ENCODE results near the gene RBM6. TPM values are rescaled to one million over a fixed set of nuclear protein-coding genes. Genes with fewer than 3 reads are reported as not detected.

The RBM6 gene
- total and polyA plus RNA-seq, 12 donors, result 34.8 to 700 (median 82.2) TPM

DNA sequence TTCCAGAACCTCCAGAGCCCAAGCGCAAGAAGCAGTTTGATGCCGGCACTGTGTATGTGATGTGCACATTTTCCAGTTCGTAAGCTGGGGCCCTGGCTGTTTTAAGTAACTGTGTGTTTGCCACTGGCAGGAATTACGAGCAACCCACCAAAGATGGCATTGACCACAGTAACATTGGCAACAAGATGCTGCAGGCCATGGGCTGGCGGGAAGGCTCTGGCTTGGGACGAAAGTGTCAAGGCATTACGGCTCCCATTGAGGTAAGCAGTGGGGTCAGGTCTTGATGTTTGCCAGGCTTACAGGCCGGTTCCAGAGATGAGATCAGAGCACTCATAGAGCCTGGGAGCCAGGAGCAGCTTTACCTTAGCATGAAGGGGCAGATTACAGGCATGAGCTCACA is 177.2 kb downstream of the RBM6 start:
- 80 to 89% (median 88%) methylated on average over 4 to 8 of the region's 8 CpGs for WGBS, 4 donors
- Histone ChIP-seq H3K27me3 (no peaks in the 10 kb centered on the region), H3K9me3 (replicated peaks in 1 of 3) (no peaks in the 10 kb centered on the region), H3K36me3 (replicated peaks in 1 of 2) (peaks cover 0 to 86% of the 10 kb centered on the region in 2 donors), H3K4me3 (no peak overlapping the region), H3K27ac (no peak overlapping the region), H3K4me1 (replicated peaks in 1 of 2) (no peaks in the 10 kb centered on the region)
- DNase-seq, result no peak
- intact Hi-C loops (cut with DNase I), result no loop called here
- TF ChIP-seq, protein P1, sequence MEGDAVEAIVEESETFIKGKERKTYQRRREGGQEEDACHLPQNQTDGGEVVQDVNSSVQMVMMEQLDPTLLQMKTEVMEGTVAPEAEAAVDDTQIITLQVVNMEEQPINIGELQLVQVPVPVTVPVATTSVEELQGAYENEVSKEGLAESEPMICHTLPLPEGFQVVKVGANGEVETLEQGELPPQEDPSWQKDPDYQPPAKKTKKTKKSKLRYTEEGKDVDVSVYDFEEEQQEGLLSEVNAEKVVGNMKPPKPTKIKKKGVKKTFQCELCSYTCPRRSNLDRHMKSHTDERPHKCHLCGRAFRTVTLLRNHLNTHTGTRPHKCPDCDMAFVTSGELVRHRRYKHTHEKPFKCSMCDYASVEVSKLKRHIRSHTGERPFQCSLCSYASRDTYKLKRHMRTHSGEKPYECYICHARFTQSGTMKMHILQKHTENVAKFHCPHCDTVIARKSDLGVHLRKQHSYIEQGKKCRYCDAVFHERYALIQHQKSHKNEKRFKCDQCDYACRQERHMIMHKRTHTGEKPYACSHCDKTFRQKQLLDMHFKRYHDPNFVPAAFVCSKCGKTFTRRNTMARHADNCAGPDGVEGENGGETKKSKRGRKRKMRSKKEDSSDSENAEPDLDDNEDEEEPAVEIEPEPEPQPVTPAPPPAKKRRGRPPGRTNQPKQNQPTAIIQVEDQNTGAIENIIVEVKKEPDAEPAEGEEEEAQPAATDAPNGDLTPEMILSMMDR (IDR thresholded peaks at IDR 0.05), result no peak
- TF ChIP-seq POLR2A (IDR thresholded peaks at IDR 0.05), result no peak

DNA sequence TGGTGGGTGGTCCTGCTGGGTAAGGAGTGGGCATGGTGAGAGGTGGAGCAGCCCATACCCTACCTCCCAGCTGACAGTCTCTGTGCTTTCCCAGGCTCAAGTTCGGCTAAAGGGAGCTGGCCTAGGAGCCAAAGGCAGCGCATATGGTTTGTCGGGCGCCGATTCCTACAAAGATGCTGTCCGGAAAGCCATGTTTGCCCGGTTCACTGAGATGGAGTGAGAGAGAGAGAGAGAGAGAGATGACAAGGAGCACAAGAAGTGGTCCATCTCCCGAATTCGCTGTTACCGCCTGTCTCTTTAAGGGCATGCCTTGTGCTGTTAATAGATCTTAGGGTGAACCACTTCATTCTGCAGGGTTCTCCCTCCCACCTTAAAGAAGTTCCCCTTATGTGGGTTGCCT is 178.3 kb downstream of the RBM6 start:
- intact Hi-C loops (cut with DNase I), result no loop called here

DNA sequence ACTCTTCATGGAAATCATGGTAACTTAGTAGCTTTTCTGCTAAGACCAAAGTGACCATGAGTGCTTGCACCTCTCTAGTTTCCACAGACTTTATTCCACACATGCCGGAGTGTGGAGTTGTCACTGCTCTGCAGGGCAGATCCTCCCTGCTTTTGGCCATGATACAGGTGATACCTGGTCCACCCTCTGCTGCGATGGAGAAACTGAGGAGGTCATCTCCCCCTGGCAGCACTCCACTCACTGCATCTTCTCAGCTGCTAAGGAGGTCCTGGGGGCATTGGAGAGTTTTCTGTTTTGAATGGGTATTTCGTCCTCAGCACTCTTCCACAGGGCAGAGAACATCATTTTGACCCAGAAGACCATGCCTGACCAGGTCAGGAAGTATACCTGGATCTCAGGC is 179.8 kb downstream of the RBM6 start:
- WGBS, 4 donors, result 73 to 92% (median 81%) methylated on average over 3 of the region's 3 CpGs
- DNase-seq, result no peak
- no peak overlapping the region for H3K4me3 ChIP-seq
- peaks cover 0 to 59% of the 10 kb centered on the region in 2 donors for H3K36me3 ChIP-seq (replicated peaks in 1 of 2)
- no peaks in the 10 kb centered on the region for H3K9me3 ChIP-seq (replicated peaks in 1 of 3)
- no peaks in the 10 kb centered on the region for H3K4me1 ChIP-seq (replicated peaks in 1 of 2)
- intact Hi-C loops (cut with DNase I), result loop anchor here (10.0 kb wide), 2 partner anchors 155 to 165 kb away; partner anchors contain the start of gene LSMEM2 (in 1 of the 2)
- TF ChIP-seq POLR2A (IDR thresholded peaks at IDR 0.05), result no peak
- TF ChIP-seq, protein P1 (IDR thresholded peaks at IDR 0.05), result no peak
- no peak overlapping the region for H3K27ac ChIP-seq
- no peaks in the 10 kb centered on the region for H3K27me3 ChIP-seq

More for the DNA sequence above, 178.3 kb downstream of the RBM6 start:
- H3K27me3 ChIP-seq, result no peaks in the 10 kb centered on the region
- peaks cover 0 to 75% of the 10 kb centered on the region in 2 donors for H3K36me3 ChIP-seq (replicated peaks in 1 of 2)
- H3K9me3 ChIP-seq (replicated peaks in 1 of 3), result no peaks in the 10 kb centered on the region
- DNase-seq, result no peak
- no peak overlapping the region for H3K27ac ChIP-seq
- TF ChIP-seq POLR2A (IDR thresholded peaks at IDR 0.05), result no peak
- TF ChIP-seq, protein P1 (IDR thresholded peaks at IDR 0.05), result no peak
- no peak overlapping the region for H3K4me3 ChIP-seq
- no peaks in the 10 kb centered on the region for H3K4me1 ChIP-seq (replicated peaks in 1 of 2)
- 86 to 91% (median 90%) methylated on average over 10 of the region's 10 CpGs for WGBS, 4 donors

DNA sequence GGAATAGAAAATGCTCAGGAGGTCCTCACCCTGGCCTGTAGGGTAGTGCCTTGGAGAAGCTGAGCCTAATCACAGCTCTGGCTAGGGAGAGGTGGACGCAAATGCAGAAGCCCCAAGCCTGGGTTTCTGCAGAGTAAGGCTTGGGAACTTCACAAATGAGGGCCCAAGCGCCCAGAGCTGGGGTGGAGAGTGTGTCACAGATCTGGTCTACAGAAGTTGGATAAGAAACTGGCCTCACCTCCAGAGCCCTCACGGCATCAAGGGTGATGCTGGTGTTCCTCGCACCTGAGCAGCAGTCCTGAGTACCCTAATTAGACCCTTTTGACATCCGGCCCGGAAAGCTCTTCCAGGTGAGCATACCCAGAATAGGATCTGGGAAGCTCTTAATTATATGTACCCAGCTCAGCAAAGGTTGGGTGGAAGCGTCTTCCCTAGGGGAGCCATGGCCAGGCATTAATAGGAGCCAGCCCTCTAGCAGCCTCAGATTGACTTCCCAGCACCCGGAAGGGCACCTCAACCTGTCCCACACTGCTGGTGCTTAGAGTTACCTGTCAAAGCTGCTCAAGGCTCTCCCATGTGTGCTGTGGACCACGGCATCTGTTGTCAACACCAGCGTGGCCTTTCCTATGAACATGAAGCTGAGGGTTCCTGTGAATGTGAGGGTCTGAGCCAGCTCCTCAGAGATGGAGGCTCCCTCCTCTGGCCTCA is 180.6 kb downstream of the RBM6 start:
- H3K36me3 ChIP-seq (replicated peaks in 1 of 2), result peaks cover 0 to 52% of the 10 kb centered on the region in 2 donors
- intact Hi-C loops (cut with DNase I), result loop anchor here (10.0 kb wide), 2 partner anchors 154 to 164 kb away; partner anchors contain the start of gene LSMEM2 (in 1 of the 2)
- DNase-seq, result no peak

More for the DNA sequence above, 180.6 kb downstream of the RBM6 start:
- Histone ChIP-seq H3K9me3 (replicated peaks in 1 of 3) (no peaks in the 10 kb centered on the region), H3K4me3 (no peak overlapping the region), H3K27me3 (no peaks in the 10 kb centered on the region), H3K4me1 (replicated peaks in 1 of 2) (no peaks in the 10 kb centered on the region), H3K27ac (no peak overlapping the region)
- TF ChIP-seq POLR2A (IDR thresholded peaks at IDR 0.05), result no peak
- TF ChIP-seq, protein P1 (IDR thresholded peaks at IDR 0.05), result no peak
- 73 to 82% (median 78%) methylated on average over 7 to 10 of the region's 10 CpGs for WGBS, 4 donors

Data from adrenal gland (tissue), 12 donors.